Endothelial cell (in vitro differentiated cells): ENCODE data around the gene TSPAN10. TPM values are rescaled to one million over a fixed set of nuclear protein-coding genes. Genes with fewer than 3 reads are reported as not detected.

Experiments
- DNase-seq: peaks from one replicate; pipeline ENCODE4 v3.0.0; 2021; ENCODE audit warnings: low spot score
- H3K27ac Mint-ChIP-seq: one replicate; pipeline ENCODE4 v1.8.0; 2021; ENCODE audit warnings: mixed read lengths, inconsistent platforms; ENCODE audit not compliant: unreplicated experiment
- H3K27me3 Mint-ChIP-seq: one replicate; pipeline ENCODE4 v1.8.0; 2021; ENCODE audit warnings: mild to moderate bottlenecking, moderate library complexity, mixed read lengths, inconsistent platforms; ENCODE audit not compliant: unreplicated experiment
- H3K36me3 Mint-ChIP-seq: one replicate; pipeline ENCODE4 v1.8.0; 2021; ENCODE audit warnings: mild to moderate bottlenecking, low read depth, mixed read lengths, inconsistent platforms; ENCODE audit not compliant: unreplicated experiment
- H3K4me1 Mint-ChIP-seq: one replicate; pipeline ENCODE4 v1.8.0; 2021; ENCODE audit warnings: mild to moderate bottlenecking, mixed read lengths, inconsistent platforms; ENCODE audit not compliant: unreplicated experiment
- H3K4me3 Mint-ChIP-seq: one replicate; pipeline ENCODE4 v1.8.0; 2021; ENCODE audit warnings: mild to moderate bottlenecking, mixed read lengths, inconsistent platforms; ENCODE audit not compliant: unreplicated experiment
- H3K9me3 Mint-ChIP-seq: one replicate; pipeline ENCODE4 v1.8.0; 2021; ENCODE audit warnings: mixed read lengths, inconsistent platforms; ENCODE audit not compliant: unreplicated experiment
- total RNA-seq: library from RNA; stranded (reverse); fragmentation: NEBNext Ultra II Directional; extraction: Animal tissue kit (Norgen Biotek cat#: 25700); gene quantifications from one replicate; pipeline ENCODE4 v1.2.1, GENCODE V29; 2021; ENCODE audit not compliant: unreplicated experiment
- TF ChIP-seq, protein P1 (sequence below): fragments of 200-600 bp; sonication (generic); IDR thresholded peaks from one replicate; pipeline ENCODE4 v1.5.0; 2021; ENCODE audit warnings: antibody characterized with exemption; ENCODE audit not compliant: unreplicated experiment

Gene TSPAN10
- total RNA-seq, 1 donor from 2014 or later: 2.5 TPM

DNA sequence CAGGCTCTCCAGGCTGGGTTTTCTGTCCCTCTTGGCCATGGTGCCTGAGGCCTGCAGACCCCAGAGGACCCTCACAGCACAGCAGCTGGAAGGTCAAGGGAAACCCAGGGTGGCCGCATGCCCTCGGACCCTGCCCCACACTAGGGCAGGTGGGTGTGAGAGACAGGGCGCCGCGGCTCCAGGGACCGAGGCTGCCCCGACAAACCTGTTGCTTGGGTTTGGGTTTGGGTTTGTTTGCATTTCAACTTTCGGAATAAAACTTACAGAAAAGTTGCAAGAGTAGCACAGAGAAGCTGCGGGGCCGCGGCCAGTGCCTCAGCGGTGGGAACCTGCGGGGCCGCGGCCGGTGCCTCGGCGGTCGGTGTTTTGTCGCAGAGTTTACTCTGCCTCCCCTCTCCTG is 54.6 kb downstream of the TSPAN10 start:
- peaks cover 19% of the 10 kb centered on the region for H3K27me3 Mint-ChIP-seq
- H3K4me1 Mint-ChIP-seq: peaks cover 3% of the 10 kb centered on the region
- peaks cover 33% of the 10 kb centered on the region for H3K36me3 Mint-ChIP-seq
- no peak overlapping the region for H3K27ac Mint-ChIP-seq
- DNase-seq: no peak
- peak overlapping the region; percentile 67 for H3K4me3 Mint-ChIP-seq
- no peaks in the 10 kb centered on the region for H3K9me3 Mint-ChIP-seq
- TF ChIP-seq, protein P1, sequence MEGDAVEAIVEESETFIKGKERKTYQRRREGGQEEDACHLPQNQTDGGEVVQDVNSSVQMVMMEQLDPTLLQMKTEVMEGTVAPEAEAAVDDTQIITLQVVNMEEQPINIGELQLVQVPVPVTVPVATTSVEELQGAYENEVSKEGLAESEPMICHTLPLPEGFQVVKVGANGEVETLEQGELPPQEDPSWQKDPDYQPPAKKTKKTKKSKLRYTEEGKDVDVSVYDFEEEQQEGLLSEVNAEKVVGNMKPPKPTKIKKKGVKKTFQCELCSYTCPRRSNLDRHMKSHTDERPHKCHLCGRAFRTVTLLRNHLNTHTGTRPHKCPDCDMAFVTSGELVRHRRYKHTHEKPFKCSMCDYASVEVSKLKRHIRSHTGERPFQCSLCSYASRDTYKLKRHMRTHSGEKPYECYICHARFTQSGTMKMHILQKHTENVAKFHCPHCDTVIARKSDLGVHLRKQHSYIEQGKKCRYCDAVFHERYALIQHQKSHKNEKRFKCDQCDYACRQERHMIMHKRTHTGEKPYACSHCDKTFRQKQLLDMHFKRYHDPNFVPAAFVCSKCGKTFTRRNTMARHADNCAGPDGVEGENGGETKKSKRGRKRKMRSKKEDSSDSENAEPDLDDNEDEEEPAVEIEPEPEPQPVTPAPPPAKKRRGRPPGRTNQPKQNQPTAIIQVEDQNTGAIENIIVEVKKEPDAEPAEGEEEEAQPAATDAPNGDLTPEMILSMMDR: no peak

DNA sequence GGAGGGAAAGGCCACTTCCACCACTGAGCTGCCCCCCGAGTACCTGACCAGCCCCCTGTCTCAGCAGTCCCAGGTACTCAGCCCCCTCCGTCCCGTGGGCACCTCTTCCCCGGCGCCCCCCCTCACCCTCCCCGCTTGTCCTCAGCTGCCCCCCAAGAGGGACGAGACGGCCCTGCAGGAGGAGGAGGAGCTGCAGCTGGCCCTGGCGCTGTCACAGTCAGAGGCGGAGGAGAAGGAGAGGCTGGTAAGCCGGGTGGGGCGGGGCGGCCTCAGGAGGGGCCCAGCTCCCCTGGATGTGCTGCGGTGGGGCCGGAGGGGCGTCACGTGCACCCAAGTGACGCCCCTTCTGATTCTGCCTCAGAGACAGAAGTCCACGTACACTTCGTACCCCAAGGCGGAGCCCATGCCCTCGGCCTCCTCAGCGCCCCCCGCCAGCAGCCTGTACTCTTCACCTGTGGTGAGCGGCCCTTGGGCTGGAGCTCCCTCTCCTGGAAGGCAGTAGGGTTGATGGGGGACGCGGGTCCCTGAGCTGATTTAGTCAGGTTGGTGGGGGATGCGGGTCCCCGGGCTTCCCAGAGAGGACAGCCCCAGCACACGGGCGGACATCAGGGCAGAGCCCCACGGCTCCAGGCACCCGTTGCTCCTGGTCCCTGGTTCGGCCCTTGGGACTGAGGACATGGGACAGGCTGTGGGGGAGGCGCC is 56.7 kb downstream of the TSPAN10 start:
- H3K9me3 Mint-ChIP-seq: no peaks in the 10 kb centered on the region
- no peak overlapping the region for H3K27ac Mint-ChIP-seq
- DNase-seq: no peak
- TF ChIP-seq, protein P1: no peak
- peaks cover 13% of the 10 kb centered on the region for H3K27me3 Mint-ChIP-seq
- H3K4me1 Mint-ChIP-seq: peaks cover 3% of the 10 kb centered on the region
- H3K4me3 Mint-ChIP-seq: no peak overlapping the region
- peaks cover 37% of the 10 kb centered on the region for H3K36me3 Mint-ChIP-seq

GRCh38 chr17:81694810-81695209 is 57.8 kb downstream of the TSPAN10 start:
- Mint-ChIP-seq H3K27me3 (peaks cover 5% of the 10 kb centered on the region), H3K9me3 (no peaks in the 10 kb centered on the region), H3K36me3 (peaks cover 26% of the 10 kb centered on the region), H3K27ac (no peak overlapping the region), H3K4me1 (no peaks in the 10 kb centered on the region), H3K4me3 (no peak overlapping the region)
- DNase-seq: no peak
- TF ChIP-seq, protein P1: no peak

DNA sequence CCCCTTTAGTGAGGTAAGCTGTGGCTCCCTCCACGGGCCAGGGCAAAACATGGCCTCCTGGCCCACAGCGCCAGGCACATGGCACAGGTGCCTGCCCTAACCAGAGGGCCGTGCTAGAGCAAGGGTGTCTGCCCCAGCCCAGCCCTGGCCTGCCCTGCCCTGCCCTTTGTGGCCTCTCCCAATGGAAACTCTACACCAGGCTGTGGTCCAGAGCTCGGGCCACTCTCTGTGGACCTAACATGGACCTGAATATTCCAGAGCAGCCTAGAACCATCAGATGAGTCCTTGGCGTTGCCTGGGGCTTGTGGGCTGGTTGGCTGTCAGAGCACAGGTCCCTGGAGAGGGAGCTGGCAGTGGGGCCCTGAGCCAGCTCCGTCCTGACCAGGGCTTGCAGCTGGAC is 58.2 kb downstream of the TSPAN10 start:
- no peaks in the 10 kb centered on the region for H3K9me3 Mint-ChIP-seq

DNA sequence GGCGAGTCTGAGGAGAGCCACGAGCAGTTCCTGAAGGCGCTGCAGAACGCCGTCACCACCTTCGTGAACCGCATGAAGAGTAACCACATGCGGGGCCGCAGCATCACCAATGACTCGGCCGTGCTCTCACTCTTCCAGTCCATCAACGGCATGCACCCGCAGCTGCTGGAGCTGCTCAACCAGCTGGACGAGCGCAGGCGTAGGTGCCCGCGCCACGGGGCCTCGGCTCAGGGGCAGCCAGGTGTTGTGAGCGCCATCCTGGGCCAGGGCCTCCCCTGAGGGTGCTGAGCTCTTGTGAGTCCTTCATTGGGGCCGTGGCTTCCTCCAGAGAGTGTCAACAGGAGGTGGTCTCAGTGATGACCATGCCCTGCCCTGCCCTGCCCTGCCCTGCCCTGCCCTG is 58.8 kb downstream of the TSPAN10 start:
- peaks cover 5% of the 10 kb centered on the region for H3K27me3 Mint-ChIP-seq
- H3K27ac Mint-ChIP-seq: no peak overlapping the region
- no peaks in the 10 kb centered on the region for H3K9me3 Mint-ChIP-seq
- DNase-seq: no peak
- H3K4me1 Mint-ChIP-seq: peaks cover under 1% of the 10 kb centered on the region
- TF ChIP-seq, protein P1: no peak
- peaks cover 23% of the 10 kb centered on the region for H3K36me3 Mint-ChIP-seq
- no peak overlapping the region for H3K4me3 Mint-ChIP-seq

More for the DNA sequence above, 58.2 kb downstream of the TSPAN10 start:
- DNase-seq: no peak
- Mint-ChIP-seq H3K27me3 (peaks cover 5% of the 10 kb centered on the region), H3K4me3 (no peak overlapping the region), H3K36me3 (peaks cover 22% of the 10 kb centered on the region), H3K4me1 (no peaks in the 10 kb centered on the region), H3K27ac (no peak overlapping the region)
- TF ChIP-seq, protein P1: no peak
